GM19463 (cell line): Measurements from ENCODE around the gene TMEM169.
"Not testable (repeated sequence)": the region's sequence is repeated elsewhere in the genome, so short reads cannot be mapped to it uniquely, and the experiment has no call there.

Experiments used
- ATAC-seq: cut with Tn5 transposase; IDR thresholded peaks from one replicate; pipeline ENCODE4 v1.9.1; 2021; ENCODE audit warnings: mild to moderate bottlenecking, moderate library complexity; ENCODE audit not compliant: unreplicated experiment

Gene TMEM169

GRCh38 chr2:216126943-216127342 lies 45.2 kb downstream of the TMEM169 start:
- no peak for ATAC-seq

- ATAC-seq, result no peak
These were observed 48.7 kb downstream of the TMEM169 start for GRCh38 chr2:216130346-216130971.

- no peak for ATAC-seq
These were observed 49.6 kb downstream of the TMEM169 start for GRCh38 chr2:216131175-216131926.

- ATAC-seq, result no peak
These were observed 50.9 kb downstream of the TMEM169 start for GRCh38 chr2:216132585-216132984.

GRCh38 chr2:216133397-216133796 lies 51.7 kb downstream of the TMEM169 start:
- ATAC-seq, result no peak

GRCh38 chr2:216134958-216135541 lies 53.3 kb downstream of the TMEM169 start:
- no peak for ATAC-seq

- ATAC-seq, result no peak
These were observed 58.2 kb downstream of the TMEM169 start for GRCh38 chr2:216139884-216140283.

GRCh38 chr2:216141516-216141915 lies 59.8 kb downstream of the TMEM169 start:
- ATAC-seq, result not testable (repeated sequence)

- ATAC-seq, result peak; percentile 98
These were observed 60.8 kb downstream of the TMEM169 start for GRCh38 chr2:216142540-216142939.

- no peak for ATAC-seq
These were observed 62.7 kb downstream of the TMEM169 start for GRCh38 chr2:216144372-216144771.

- no peak for ATAC-seq
These were observed 63.1 kb downstream of the TMEM169 start for GRCh38 chr2:216144857-216145256.

- ATAC-seq, result no peak
These were observed 64.9 kb downstream of the TMEM169 start for GRCh38 chr2:216146573-216146972.

- no peak for ATAC-seq
These were observed 65.7 kb downstream of the TMEM169 start for GRCh38 chr2:216147172-216148131.

- no peak for ATAC-seq
These were observed 67.3 kb downstream of the TMEM169 start for GRCh38 chr2:216148983-216149382.

- ATAC-seq, result no peak
These were observed 68.0 kb downstream of the TMEM169 start for GRCh38 chr2:216149741-216150140.

GRCh38 chr2:216151313-216152025 lies 69.8 kb downstream of the TMEM169 start:
- ATAC-seq, result no peak
